CD14-positive monocyte (primary cell): ENCODE data around the gene ANGPTL3. TPM values are rescaled to one million over a fixed set of nuclear protein-coding genes. Genes with fewer than 3 reads are reported as not detected.
"Not testable (repeated sequence)": the region's sequence is repeated elsewhere in the genome, so short reads cannot be mapped to it uniquely, and the experiment has no call there.

Source experiments
- DNase-seq, 3 donors: peaks; one replicate each; pipeline ENCODE4 v3.0.0-alpha.2; 2011 to 2022
- H2AFZ ChIP-seq: 2 replicates; pipeline ENCODE4 v1.6.0; 2012; ENCODE audit warnings: mild to moderate bottlenecking, low read depth, low read length, inconsistent platforms; ENCODE audit not compliant: insufficient read depth, poor library complexity, severe bottlenecking
- H3K27ac ChIP-seq, 2 donors: 1 replicate in 1 of 2; 2 replicates in 1 of 2; pipeline ENCODE4 v1.5.1; 2012 to 2013; ENCODE audit warnings: low read length in 2 of 2, control low read depth in 1 of 2, inconsistent platforms in 1 of 2, low read depth in 1 of 2, mild to moderate bottlenecking in 1 of 2
- H3K27me3 ChIP-seq, 2 donors: one replicate each; pipeline versions ENCODE4 v1.6.0 to v1.6.1; 2011 to 2013; ENCODE audit warnings: low read length in 2 of 2; ENCODE audit not compliant: control insufficient read depth in 2 of 2, insufficient read depth in 2 of 2
- H3K36me3 ChIP-seq, 2 donors: replicated peaks in 1 of 2; 1 replicate in 1 of 2; 2 replicates in 1 of 2; pipeline versions ENCODE4 v1.5.1 to v1.6.1; 2012 to 2013; ENCODE audit warnings: low read length in 2 of 2, control low read depth in 1 of 2, inconsistent platforms in 1 of 2, mild to moderate bottlenecking in 1 of 2; ENCODE audit not compliant: insufficient read depth in 2 of 2, control insufficient read depth in 1 of 2
- H3K4me1 ChIP-seq, 2 donors: 1 replicate in 1 of 2; 2 replicates in 1 of 2; pipeline versions ENCODE4 v1.5.1 to v1.6.1; 2012 to 2013; ENCODE audit warnings: low read length in 2 of 2, control low read depth in 1 of 2, inconsistent platforms in 1 of 2, mild to moderate bottlenecking in 1 of 2, moderate library complexity in 1 of 2; ENCODE audit not compliant: insufficient read depth in 2 of 2, control insufficient read depth in 1 of 2
- H3K4me2 ChIP-seq: replicated peaks from 2 replicates; pipeline ENCODE3; 2012; ENCODE audit warnings: low read length, moderate library complexity, mild to moderate bottlenecking; ENCODE audit not compliant: poor library complexity, severe bottlenecking; ENCODE audit errors: extremely low read depth
- H3K4me3 ChIP-seq, 3 experiments: fragments of 200-600 bp in 1 of 3; sonication (generic) in 1 of 3; replicated peaks in 1 of 3; 1 replicate in 2 of 3; 2 replicates in 1 of 3; pipeline ENCODE4 v1.5.1; 2011 to 2013; ENCODE audit warnings: low read length in 3 of 3, mild to moderate bottlenecking in 3 of 3, control low read depth in 2 of 3, low read depth in 2 of 3, inconsistent platforms in 1 of 3, moderate library complexity in 1 of 3
- H3K79me2 ChIP-seq: 2 replicates; pipeline ENCODE4 v1.6.0; 2012; ENCODE audit warnings: mild to moderate bottlenecking, control low read depth, inconsistent platforms, low read length, moderate library complexity; ENCODE audit not compliant: insufficient read depth
- H3K9ac ChIP-seq: 2 replicates; pipeline ENCODE4 v1.6.0; 2017; ENCODE audit warnings: low read length, mild to moderate bottlenecking; ENCODE audit not compliant: insufficient read depth, poor library complexity, severe bottlenecking
- H3K9me3 ChIP-seq, 2 donors: replicated peaks in 1 of 2; 1 replicate in 1 of 2; 2 replicates in 1 of 2; pipeline versions ENCODE4 v1.5.1 to v1.6.1; 2012 to 2013; ENCODE audit warnings: low read length in 2 of 2, control low read depth in 1 of 2; ENCODE audit not compliant: control insufficient read depth in 1 of 2, insufficient read depth in 1 of 2
- H4K20me1 ChIP-seq: 2 replicates; pipeline ENCODE4 v1.6.0; 2012; ENCODE audit warnings: mild to moderate bottlenecking, low read length, control low read depth, moderate library complexity; ENCODE audit not compliant: insufficient read depth
- H3K27ac Mint-ChIP-seq, 7 donors: one replicate each; pipeline ENCODE4 v1.8.0; 2020; ENCODE audit warnings: mild to moderate bottlenecking in 7 of 7, mixed read lengths in 7 of 7, moderate library complexity in 6 of 7, inconsistent platforms in 2 of 7
- H3K27me3 Mint-ChIP-seq, 3 donors: one replicate each; pipeline ENCODE4 v1.8.0; 2021 to 2022; ENCODE audit warnings: low read depth in 3 of 3, mild to moderate bottlenecking in 3 of 3, mixed read lengths in 3 of 3, moderate library complexity in 3 of 3, inconsistent platforms in 1 of 3
- H3K36me3 Mint-ChIP-seq, 2 donors: one replicate each; pipeline ENCODE4 v1.8.0; 2020; ENCODE audit warnings: mixed read lengths in 2 of 2, inconsistent platforms in 1 of 2, mild to moderate bottlenecking in 1 of 2
- H3K4me1 Mint-ChIP-seq: one replicate; pipeline ENCODE4 v1.8.0; 2020; ENCODE audit warnings: mild to moderate bottlenecking, mixed read lengths
- H3K4me3 Mint-ChIP-seq, 2 donors: one replicate each; pipeline ENCODE4 v1.8.0; 2020; ENCODE audit warnings: mild to moderate bottlenecking in 2 of 2, mixed read lengths in 2 of 2, moderate library complexity in 1 of 2
- H3K9me3 Mint-ChIP-seq, 7 donors: one replicate each; pipeline ENCODE4 v1.8.0; 2020 to 2022; ENCODE audit warnings: mixed read lengths in 7 of 7, mild to moderate bottlenecking in 6 of 7, moderate library complexity in 6 of 7, inconsistent platforms in 2 of 7
- CTCF ChIP-seq: fragments of 200-600 bp; IDR thresholded peaks from one replicate; pipeline ENCODE4 v1.8.0; 2022; ENCODE audit warnings: antibody characterized with exemption, mild to moderate bottlenecking
- WGBS: methylation state at CpG from one replicate; pipeline ENCODE4 v1.1.5; 2013; ENCODE audit warnings: missing lambda C conversion rate; ENCODE audit not compliant: insufficient coverage; 5-methylcytosine and 5-hydroxymethylcytosine counted together
- intact Hi-C, 2 donors: fragments of 100-400 bp; cut with micrococcal nuclease; formaldehyde crosslinking; loops; one replicate each; pipeline versions ENCODE4 v1.15.0 to v1.15.1; 2023
- polyA plus RNA-seq, 3 donors: library from polyadenylated mRNA; depleted of rRNA in 1 of 3; unstranded in 2 of 3; stranded (reverse) in 1 of 3; fragments of 300-500 nt in 2 of 3; fragments of >200 nt in 1 of 3; fragmentation: Illumina TruSeq in 2 of 3; gene quantifications; 1 replicate in 2 of 3; 2 replicates in 1 of 3; pipeline ENCODE4 v1.2.3, GENCODE V29; 2012 to 2021

The ANGPTL3 gene
- polyA plus RNA-seq, 3 donors = not detected

GRCh38 chr1:62608905-62609304 is 11.6 kb downstream of the ANGPTL3 start:
- Mint-ChIP-seq H3K9me3 (peaks cover 0 to 2% (median 0%) of the 10 kb centered on the region in 7 donors), H3K27ac (no peak overlapping the region), H3K27me3 (no peaks in the 10 kb centered on the region), H3K4me1 (peaks cover 3% of the 10 kb centered on the region), H3K4me3 (no peak overlapping the region), H3K36me3 (peaks cover 3 to 6% of the 10 kb centered on the region in 2 donors)
- Histone ChIP-seq H3K4me2 (no peak overlapping the region), H3K27me3 (no peaks in the 10 kb centered on the region), H3K4me1 (no peaks in the 10 kb centered on the region), H3K9me3 (no peaks in the 10 kb centered on the region), H2AFZ (no peak overlapping the region), H3K36me3 (no peaks in the 10 kb centered on the region), H4K20me1 (no peaks in the 10 kb centered on the region), H3K9ac (no peak overlapping the region), H3K79me2 (no peaks in the 10 kb centered on the region), H3K4me3 (no peak overlapping the region), H3K27ac (no peak overlapping the region)
- DNase-seq = no peak
- intact Hi-C loops = no loop called here
- no peak for TF ChIP-seq CTCF

GRCh38 chr1:62610588-62610987 is 13.3 kb downstream of the ANGPTL3 start:
- H3K27me3 Mint-ChIP-seq, H3K4me3 ChIP-seq, H2AFZ ChIP-seq, H3K9me3 ChIP-seq, H4K20me1 ChIP-seq, H3K27ac ChIP-seq, H3K9me3 Mint-ChIP-seq, H3K4me2 ChIP-seq, intact Hi-C loops, H3K79me2 ChIP-seq, H3K36me3 ChIP-seq, H3K27me3 ChIP-seq, H3K4me1 ChIP-seq, H3K27ac Mint-ChIP-seq, DNase-seq, H3K4me1 Mint-ChIP-seq, H3K4me3 Mint-ChIP-seq, H3K9ac ChIP-seq, H3K36me3 Mint-ChIP-seq: not testable (repeated sequence)
- WGBS = no CpG with 5 or more reads among the region's 1 CpG
